H9 (cell line): ENCODE results near the gene MYH16. TPM values are rescaled to one million over a fixed set of nuclear protein-coding genes. Genes with fewer than 3 reads are reported as not detected.

ENCODE experiments used
- DNase-seq: peaks from one replicate; pipeline ENCODE4 v3.0.0-alpha.2; 2017
- H2AFZ ChIP-seq: one replicate; pipeline ENCODE4 v1.6.1; 2013; ENCODE audit warnings: mild to moderate bottlenecking, low read length, control low read depth, moderate library complexity
- H2AK5ac ChIP-seq: 2 replicates; pipeline ENCODE4 v1.6.1; 2013; ENCODE audit warnings: low read length, control low read depth, mixed read lengths; ENCODE audit not compliant: insufficient read length
- H2BK120ac ChIP-seq: one replicate; pipeline ENCODE4 v1.6.1; 2013; ENCODE audit warnings: low read depth, mild to moderate bottlenecking, low read length, control low read depth, inconsistent platforms; ENCODE audit not compliant: poor library complexity, severe bottlenecking
- H2BK12ac ChIP-seq: 2 replicates; pipeline ENCODE4 v1.6.1; 2013; ENCODE audit warnings: low read length, control low read depth, mixed read lengths, low read depth; ENCODE audit not compliant: insufficient read length
- H2BK15ac ChIP-seq: 2 replicates; pipeline ENCODE4 v1.6.1; 2013; ENCODE audit warnings: low read depth, low read length, control low read depth
- H2BK20ac ChIP-seq: one replicate; pipeline ENCODE4 v1.6.1; 2013; ENCODE audit warnings: low read depth, mild to moderate bottlenecking, low read length, control low read depth, inconsistent platforms; ENCODE audit not compliant: poor library complexity, severe bottlenecking
- H2BK5ac ChIP-seq: 2 replicates; pipeline ENCODE4 v1.6.1; 2013; ENCODE audit warnings: low read length, control low read depth, mixed read lengths; ENCODE audit not compliant: insufficient read length
- H3K14ac ChIP-seq: 2 replicates; pipeline ENCODE4 v1.6.1; 2013; ENCODE audit warnings: low read length, control low read depth; ENCODE audit not compliant: insufficient read depth
- H3K18ac ChIP-seq: 2 replicates; pipeline ENCODE4 v1.6.1; 2013; ENCODE audit warnings: low read depth, mild to moderate bottlenecking, mixed read lengths, low read length, control low read depth; ENCODE audit not compliant: insufficient read length
- H3K23ac ChIP-seq: 2 replicates; pipeline ENCODE4 v1.6.1; 2013; ENCODE audit warnings: low read length, control low read depth, mixed read lengths, low read depth; ENCODE audit not compliant: insufficient read length
- H3K23me2 ChIP-seq: 2 replicates; pipeline ENCODE4 v1.6.1; 2013; ENCODE audit warnings: low read depth, mild to moderate bottlenecking, mixed read lengths, low read length, control low read depth; ENCODE audit not compliant: insufficient read length, poor library complexity, severe bottlenecking
- H3K27ac ChIP-seq: 2 replicates; pipeline ENCODE4 v1.5.1; 2013; ENCODE audit warnings: low read length, control low read depth, mixed read lengths, low read depth; ENCODE audit not compliant: insufficient read length
- H3K27me3 ChIP-seq: 2 replicates; pipeline ENCODE4 v1.6.1; 2013; ENCODE audit warnings: low read length, control low read depth, inconsistent platforms; ENCODE audit not compliant: insufficient read depth
- H3K4ac ChIP-seq: 2 replicates; pipeline ENCODE4 v1.6.1; 2013; ENCODE audit warnings: low read depth, mild to moderate bottlenecking, control low read depth, inconsistent platforms, low read length, moderate library complexity
- H3K4me1 ChIP-seq: 2 replicates; pipeline ENCODE4 v1.6.1; 2013; ENCODE audit warnings: low read length, control low read depth, inconsistent platforms; ENCODE audit not compliant: insufficient read depth
- H3K4me2 ChIP-seq: 2 replicates; pipeline ENCODE4 v1.6.1; 2013; ENCODE audit warnings: low read length, control low read depth, mixed read lengths; ENCODE audit not compliant: insufficient read length, insufficient read depth
- H3K56ac ChIP-seq: 2 replicates; pipeline ENCODE4 v1.6.1; 2013; ENCODE audit warnings: low read depth, mild to moderate bottlenecking, mixed read lengths, low read length, control low read depth; ENCODE audit not compliant: insufficient read length
- H3K79me1 ChIP-seq: 2 replicates; pipeline ENCODE4 v1.6.1; 2013; ENCODE audit warnings: low read depth, mild to moderate bottlenecking, moderate library complexity, low read length, control low read depth, inconsistent platforms; ENCODE audit not compliant: insufficient read depth, poor library complexity, severe bottlenecking
- H3K79me2 ChIP-seq: 2 replicates; pipeline ENCODE4 v1.6.1; 2013; ENCODE audit warnings: low read length, control low read depth, inconsistent platforms; ENCODE audit not compliant: insufficient read depth
- H3K9ac ChIP-seq: 2 replicates; pipeline ENCODE4 v1.6.1; 2013; ENCODE audit warnings: low read length, control low read depth, mixed read lengths; ENCODE audit not compliant: insufficient read length; ENCODE audit errors: extremely low read depth
- H3K9me3 ChIP-seq: one replicate; pipeline ENCODE4 v1.6.1; 2013; ENCODE audit warnings: low read depth, low read length, inconsistent platforms; ENCODE audit not compliant: control insufficient read depth
- H3T11ph ChIP-seq: one replicate; pipeline ENCODE4 v1.6.1; 2013; ENCODE audit warnings: mild to moderate bottlenecking, low read length, control low read depth, inconsistent platforms
- H4K20me1 ChIP-seq: one replicate; pipeline ENCODE4 v1.6.1; 2013; ENCODE audit not compliant: control insufficient read depth, insufficient read length, insufficient read depth
- H4K5ac ChIP-seq: 2 replicates; pipeline ENCODE4 v1.6.1; 2013; ENCODE audit warnings: low read depth, mild to moderate bottlenecking, mixed read lengths, low read length, control low read depth; ENCODE audit not compliant: insufficient read length
- H4K8ac ChIP-seq: replicated peaks from 2 replicates; pipeline ENCODE4 v1.6.1; 2013; ENCODE audit warnings: low read length, control low read depth, mixed read lengths, low read depth; ENCODE audit not compliant: insufficient read length
- H4K91ac ChIP-seq: 2 replicates; pipeline ENCODE4 v1.6.1; 2013; ENCODE audit warnings: low read depth, mild to moderate bottlenecking, moderate library complexity, mixed read lengths, low read length, control low read depth; ENCODE audit not compliant: insufficient read length
- H3K27ac Mint-ChIP-seq, 3 experiments: 2 replicates in 2 of 3; 3 replicates in 1 of 3; pipeline ENCODE4 v1.8.0; 2020 to 2021; ENCODE audit warnings: mixed read lengths in 3 of 3, mild to moderate bottlenecking in 1 of 3, moderate library complexity in 1 of 3
- H3K27me3 Mint-ChIP-seq: 2 replicates; pipeline ENCODE4 v1.8.0; 2021; ENCODE audit warnings: low read depth, mild to moderate bottlenecking, moderate library complexity, mixed read lengths
- H3K36me3 Mint-ChIP-seq, 3 experiments: 2 replicates in 2 of 3; 3 replicates in 1 of 3; pipeline ENCODE4 v1.8.0; 2020 to 2021; ENCODE audit warnings: low read depth in 3 of 3, mixed read lengths in 3 of 3; ENCODE audit not compliant: insufficient read depth in 1 of 3
- H3K4me1 Mint-ChIP-seq, 2 experiments: 2 replicates each; pipeline ENCODE4 v1.8.0; 2020; ENCODE audit warnings: mixed read lengths in 2 of 2
- H3K4me3 Mint-ChIP-seq, 2 experiments: 2 replicates in 1 of 2; 3 replicates in 1 of 2; pipeline ENCODE4 v1.8.0; 2020 to 2021; ENCODE audit warnings: mild to moderate bottlenecking in 2 of 2, mixed read lengths in 2 of 2, moderate library complexity in 1 of 2
- H3K9me3 Mint-ChIP-seq, 2 experiments: 2 replicates in 1 of 2; 3 replicates in 1 of 2; pipeline ENCODE4 v1.8.0; 2020; ENCODE audit warnings: mild to moderate bottlenecking in 2 of 2, mixed read lengths in 2 of 2, moderate library complexity in 1 of 2
- CTCF ChIP-seq: fragments of 200-600 bp; sonication (generic); conservative IDR thresholded peaks from 3 replicates; pipeline ENCODE4 v1.8.0; 2021; ENCODE audit warnings: antibody characterized with exemption, mild to moderate bottlenecking
- WGBS: extraction: QIAGEN DNeasy Blood & Tissue Kit; methylation state at CpG from one replicate; pipeline ENCODE4 v1.1.7; 2013; ENCODE audit warnings: missing lambda C conversion rate, low lambda C conversion rate, mixed read lengths; ENCODE audit not compliant: insufficient read length; ENCODE audit errors: extremely low coverage; 5-methylcytosine and 5-hydroxymethylcytosine counted together
- total RNA-seq: library from RNA; stranded (reverse); gene quantifications from 2 replicates; pipeline ENCODE4 v1.2.1, GENCODE V29; 2021

MYH16 gene
- total RNA-seq, 1 experiment from 2014 or later: not detected

- H3T11ph ChIP-seq: no peak overlapping the region
- no peaks in the 10 kb centered on the region for H3K27me3 ChIP-seq
- Mint-ChIP-seq H3K4me3 (no peak overlapping the region), H3K9me3 (no peaks in the 10 kb centered on the region), H3K36me3 (peaks cover 23 to 62% (median 47%) of the 10 kb centered on the region in 3 experiments; a peak in 6 of 7 replicates), H3K27me3 (no peaks in the 10 kb centered on the region), H3K4me1 (peaks cover 3 to 6% of the 10 kb centered on the region in 2 experiments; a peak in 3 of 4 replicates), H3K27ac (no peak overlapping the region)
- no peak overlapping the region for H2AFZ ChIP-seq
- no peak overlapping the region for H3K18ac ChIP-seq
- H3K14ac ChIP-seq: no peak overlapping the region
- no peak overlapping the region for H2AK5ac ChIP-seq
- H3K4me1 ChIP-seq: no peaks in the 10 kb centered on the region
- H2BK15ac ChIP-seq: no peak overlapping the region
- H2BK20ac ChIP-seq: no peak overlapping the region
- WGBS: no CpG with 5 or more reads among the region's 7 CpGs
- H4K91ac ChIP-seq: no peak overlapping the region
- no peak overlapping the region for H3K56ac ChIP-seq
- no peaks in the 10 kb centered on the region for H4K20me1 ChIP-seq
- no peaks in the 10 kb centered on the region for H3K79me1 ChIP-seq
- no peak overlapping the region for H3K23ac ChIP-seq
- TF ChIP-seq CTCF: no peak
- no peaks in the 10 kb centered on the region for H3K23me2 ChIP-seq
- no peak overlapping the region for H2BK120ac ChIP-seq
- DNase-seq: no peak
- H3K27ac ChIP-seq: no peak overlapping the region
- no peak overlapping the region for H4K5ac ChIP-seq
- no peak overlapping the region for H3K4ac ChIP-seq
- H2BK12ac ChIP-seq: no peak overlapping the region
- no peaks in the 10 kb centered on the region for H3K9me3 ChIP-seq
- no peak overlapping the region for H4K8ac ChIP-seq
- H2BK5ac ChIP-seq: no peak overlapping the region
- H3K79me2 ChIP-seq: no peaks in the 10 kb centered on the region
- no peak overlapping the region for H3K9ac ChIP-seq
- no peak overlapping the region for H3K4me2 ChIP-seq
These were observed 82.5 kb downstream of the MYH16 start for GRCh38 chr7:99355098-99355497.
